Measurements from ENCODE around the gene TWSG1.

DNA sequence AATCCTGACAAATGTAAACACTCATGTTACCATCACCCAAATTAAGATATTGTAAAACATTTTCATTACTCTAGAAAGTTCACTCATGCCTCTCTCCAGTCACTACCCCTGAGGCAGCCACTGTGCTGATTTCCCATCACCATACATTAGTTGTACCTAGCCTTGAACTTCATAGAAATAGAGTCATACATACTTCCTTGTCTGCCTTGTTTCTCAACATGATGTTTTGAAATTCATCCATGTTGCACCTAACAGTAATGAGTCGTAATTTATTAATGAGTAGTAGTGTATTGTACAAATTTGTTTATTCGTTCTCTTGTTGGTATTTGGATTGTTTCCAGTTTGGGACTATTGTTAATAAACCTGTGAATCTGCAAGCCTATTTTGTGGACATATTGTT, 49.0 kb upstream of the TWSG1 start:
- TF ChIP-seq, protein P1, sequence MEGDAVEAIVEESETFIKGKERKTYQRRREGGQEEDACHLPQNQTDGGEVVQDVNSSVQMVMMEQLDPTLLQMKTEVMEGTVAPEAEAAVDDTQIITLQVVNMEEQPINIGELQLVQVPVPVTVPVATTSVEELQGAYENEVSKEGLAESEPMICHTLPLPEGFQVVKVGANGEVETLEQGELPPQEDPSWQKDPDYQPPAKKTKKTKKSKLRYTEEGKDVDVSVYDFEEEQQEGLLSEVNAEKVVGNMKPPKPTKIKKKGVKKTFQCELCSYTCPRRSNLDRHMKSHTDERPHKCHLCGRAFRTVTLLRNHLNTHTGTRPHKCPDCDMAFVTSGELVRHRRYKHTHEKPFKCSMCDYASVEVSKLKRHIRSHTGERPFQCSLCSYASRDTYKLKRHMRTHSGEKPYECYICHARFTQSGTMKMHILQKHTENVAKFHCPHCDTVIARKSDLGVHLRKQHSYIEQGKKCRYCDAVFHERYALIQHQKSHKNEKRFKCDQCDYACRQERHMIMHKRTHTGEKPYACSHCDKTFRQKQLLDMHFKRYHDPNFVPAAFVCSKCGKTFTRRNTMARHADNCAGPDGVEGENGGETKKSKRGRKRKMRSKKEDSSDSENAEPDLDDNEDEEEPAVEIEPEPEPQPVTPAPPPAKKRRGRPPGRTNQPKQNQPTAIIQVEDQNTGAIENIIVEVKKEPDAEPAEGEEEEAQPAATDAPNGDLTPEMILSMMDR (IDR thresholded peaks at IDR 0.05): no peak
- TF ChIP-seq POLR2A (IDR thresholded peaks at IDR 0.05): no peak

All from adrenal gland (tissue), 5 donors.